ENCODE results near the gene SUCO. TPM values are rescaled to one million over a fixed set of nuclear protein-coding genes. Genes with fewer than 3 reads are reported as not detected.

Gene SUCO
- total RNA-seq, 4 donors from 2014 or later = 18.6 to 26.9 (median 23.4) TPM

- Histone ChIP-seq H3K9me3 (no peaks in the 10 kb centered on the region), H3K27ac (no peak overlapping the region), H3K4me3 (no peak overlapping the region), H3K36me3 (no peaks in the 10 kb centered on the region), H3K4me1 (peaks cover 6 to 64% (median 9%) of the 10 kb centered on the region in 3 donors), H3K27me3 (no peaks in the 10 kb centered on the region)
- intact Hi-C loops (cut with DNase I) = no loop called here
- TF ChIP-seq POLR2A (IDR thresholded peaks at IDR 0.05) (no peak), CTCF (IDR thresholded peaks at IDR 0.05) (no peak)
- WGBS, 2 donors = 83 to 89% methylated on average over 4 of the region's 4 CpGs
- no peak for DNase-seq
Measured at GRCh38 chr1:172545396-172546004, 12.6 kb downstream of the SUCO start.

DNA sequence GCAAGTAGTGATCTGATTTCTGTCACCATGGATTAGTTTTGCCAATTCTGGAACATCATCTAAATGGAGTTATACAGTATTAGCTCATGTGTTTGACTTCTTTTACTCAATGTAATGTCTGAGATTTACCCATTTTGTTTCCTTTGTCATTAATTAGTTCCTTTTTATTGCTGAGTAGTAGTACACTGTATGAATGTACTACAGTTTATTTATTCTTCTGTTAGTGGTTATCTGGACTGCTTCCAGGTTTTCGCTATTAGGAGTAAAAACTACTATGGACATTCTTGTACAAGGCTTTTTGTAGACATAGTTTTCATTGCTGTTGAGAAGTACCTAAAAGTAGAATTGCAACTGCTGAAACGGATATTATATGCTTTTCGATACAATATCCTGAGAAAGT is 14.1 kb downstream of the SUCO start:
- no peak for TF ChIP-seq POLR2A (IDR thresholded peaks at IDR 0.05)
- TF ChIP-seq CTCF (IDR thresholded peaks at IDR 0.05) = no peak
- Histone ChIP-seq H3K27ac (no peak overlapping the region), H3K4me3 (no peak overlapping the region), H3K4me1 (peaks cover 6 to 56% (median 9%) of the 10 kb centered on the region in 3 donors), H3K9me3 (no peaks in the 10 kb centered on the region), H3K27me3 (no peaks in the 10 kb centered on the region), H3K36me3 (no peaks in the 10 kb centered on the region)
- 65% methylated on average over 3 of the region's 3 CpGs for WGBS, 2 donors
- intact Hi-C loops (cut with DNase I) = no loop called here
- no peak for DNase-seq

GRCh38 chr1:172549621-172550280 is 16.8 kb downstream of the SUCO start:
- intact Hi-C loops (cut with DNase I) = no loop called here
- Histone ChIP-seq H3K4me1 (peaks cover 6 to 38% (median 9%) of the 10 kb centered on the region in 3 donors), H3K27me3 (no peaks in the 10 kb centered on the region), H3K36me3 (no peaks in the 10 kb centered on the region), H3K27ac (peak overlapping the region in 1 of 4 donors; percentile 20), H3K4me3 (no peak overlapping the region), H3K9me3 (no peaks in the 10 kb centered on the region)
- TF ChIP-seq CTCF (IDR thresholded peaks at IDR 0.05) = no peak
- no peak for TF ChIP-seq POLR2A (IDR thresholded peaks at IDR 0.05)
- no peak for DNase-seq
- WGBS, 2 donors = 24 to 29% methylated on average over 2 of the region's 2 CpGs

- no peak overlapping the region for H3K27ac ChIP-seq
- no peak overlapping the region for H3K4me3 ChIP-seq
- no peaks in the 10 kb centered on the region for H3K9me3 ChIP-seq
- peaks cover 0 to 9% (median 0%) of the 10 kb centered on the region in 3 donors for H3K36me3 ChIP-seq
- no peak for TF ChIP-seq POLR2A (IDR thresholded peaks at IDR 0.05)
- no peak for TF ChIP-seq CTCF (IDR thresholded peaks at IDR 0.05)
- no peak for DNase-seq
- 94% methylated on average over 6 of the region's 6 CpGs for WGBS, 2 donors
- intact Hi-C loops (cut with DNase I) = no loop called here
- H3K4me1 ChIP-seq = peaks cover 6 to 30% (median 9%) of the 10 kb centered on the region in 3 donors
- no peaks in the 10 kb centered on the region for H3K27me3 ChIP-seq
Measured at GRCh38 chr1:172551279-172551678, 18.3 kb downstream of the SUCO start.

- Histone ChIP-seq H3K36me3 (peaks cover 0 to 42% (median 6%) of the 10 kb centered on the region in 3 donors), H3K4me3 (no peak overlapping the region), H3K27me3 (no peaks in the 10 kb centered on the region), H3K9me3 (no peaks in the 10 kb centered on the region), H3K27ac (no peak overlapping the region), H3K4me1 (peaks cover 3 to 5% (median 4%) of the 10 kb centered on the region in 3 donors)
- TF ChIP-seq CTCF (IDR thresholded peaks at IDR 0.05) (no peak), POLR2A (IDR thresholded peaks at IDR 0.05) (no peak)
- 95 to 96% methylated on average over 4 of the region's 4 CpGs for WGBS, 2 donors
- DNase-seq = no peak
- intact Hi-C loops (cut with DNase I) = no loop called here
Measured at GRCh38 chr1:172554915-172555314, 22.0 kb downstream of the SUCO start.
